Measurements from ENCODE around the gene ATP6V0A1.
"Not testable (repeated sequence)": the region's sequence is repeated elsewhere in the genome, so short reads cannot be mapped to it uniquely, and the experiment has no call there.

Gene ATP6V0A1

DNA sequence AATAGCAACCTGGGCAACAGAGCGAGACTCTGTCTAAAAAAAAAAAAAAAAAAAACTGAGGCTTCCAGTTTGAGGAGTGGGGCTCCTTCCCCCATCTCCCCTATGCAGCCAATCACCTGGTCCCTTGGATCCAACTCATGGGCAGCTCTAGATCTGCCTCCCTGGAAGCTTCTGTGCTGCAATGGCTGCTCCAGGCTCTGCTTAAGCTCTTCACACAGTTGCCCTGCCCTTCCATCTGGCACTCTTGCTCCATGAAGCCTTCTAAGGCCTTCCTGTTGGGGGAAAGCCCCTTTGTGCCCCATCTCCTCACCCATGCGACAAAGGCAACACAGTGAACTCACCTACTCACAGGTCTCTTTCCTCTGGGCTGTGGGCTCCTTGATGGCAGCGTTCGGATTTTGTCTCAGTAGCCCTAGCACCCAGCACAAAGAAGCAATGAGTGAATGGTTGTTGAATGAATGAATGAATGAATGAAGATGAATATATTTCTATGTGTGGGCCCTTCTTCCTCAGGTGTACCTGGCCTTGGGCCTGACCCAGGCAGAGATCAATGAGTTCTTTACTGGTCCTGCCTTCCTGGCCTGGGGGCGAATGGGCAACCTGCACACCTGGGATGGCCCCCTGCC lies 79.3 kb downstream of the ATP6V0A1 start:
- TF ChIP-seq, protein P1, sequence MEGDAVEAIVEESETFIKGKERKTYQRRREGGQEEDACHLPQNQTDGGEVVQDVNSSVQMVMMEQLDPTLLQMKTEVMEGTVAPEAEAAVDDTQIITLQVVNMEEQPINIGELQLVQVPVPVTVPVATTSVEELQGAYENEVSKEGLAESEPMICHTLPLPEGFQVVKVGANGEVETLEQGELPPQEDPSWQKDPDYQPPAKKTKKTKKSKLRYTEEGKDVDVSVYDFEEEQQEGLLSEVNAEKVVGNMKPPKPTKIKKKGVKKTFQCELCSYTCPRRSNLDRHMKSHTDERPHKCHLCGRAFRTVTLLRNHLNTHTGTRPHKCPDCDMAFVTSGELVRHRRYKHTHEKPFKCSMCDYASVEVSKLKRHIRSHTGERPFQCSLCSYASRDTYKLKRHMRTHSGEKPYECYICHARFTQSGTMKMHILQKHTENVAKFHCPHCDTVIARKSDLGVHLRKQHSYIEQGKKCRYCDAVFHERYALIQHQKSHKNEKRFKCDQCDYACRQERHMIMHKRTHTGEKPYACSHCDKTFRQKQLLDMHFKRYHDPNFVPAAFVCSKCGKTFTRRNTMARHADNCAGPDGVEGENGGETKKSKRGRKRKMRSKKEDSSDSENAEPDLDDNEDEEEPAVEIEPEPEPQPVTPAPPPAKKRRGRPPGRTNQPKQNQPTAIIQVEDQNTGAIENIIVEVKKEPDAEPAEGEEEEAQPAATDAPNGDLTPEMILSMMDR (IDR thresholded peaks at IDR 0.05; ENCODE audit: low read depth, low read length), result no peak
- no peak overlapping the region for H3K4me3 ChIP-seq (ENCODE audit: low read depth, low read length)

DNA sequence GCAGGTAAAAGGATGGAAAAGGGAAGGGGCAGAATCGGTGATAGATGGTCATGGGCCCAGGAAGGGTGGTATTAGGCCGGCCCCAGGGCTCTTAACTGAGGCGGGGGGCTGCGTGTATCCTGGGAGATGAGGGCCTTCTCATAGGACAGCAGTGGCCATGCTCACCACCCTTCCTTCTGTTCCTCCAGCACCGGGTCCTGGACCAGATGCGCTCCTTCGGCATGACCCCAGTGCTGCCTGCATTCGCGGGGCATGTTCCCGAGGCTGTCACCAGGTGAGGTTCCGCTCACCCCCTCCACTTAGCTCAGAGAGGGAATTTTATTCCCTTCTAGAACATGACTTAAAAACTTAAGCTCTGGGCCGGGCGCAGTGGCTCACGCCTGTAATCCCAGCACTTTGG lies 79.8 kb downstream of the ATP6V0A1 start:
- no peak overlapping the region for H3K4me3 ChIP-seq (ENCODE audit: low read depth, low read length)
- TF ChIP-seq, protein P1 (IDR thresholded peaks at IDR 0.05; ENCODE audit: low read depth, low read length), result no peak

DNA sequence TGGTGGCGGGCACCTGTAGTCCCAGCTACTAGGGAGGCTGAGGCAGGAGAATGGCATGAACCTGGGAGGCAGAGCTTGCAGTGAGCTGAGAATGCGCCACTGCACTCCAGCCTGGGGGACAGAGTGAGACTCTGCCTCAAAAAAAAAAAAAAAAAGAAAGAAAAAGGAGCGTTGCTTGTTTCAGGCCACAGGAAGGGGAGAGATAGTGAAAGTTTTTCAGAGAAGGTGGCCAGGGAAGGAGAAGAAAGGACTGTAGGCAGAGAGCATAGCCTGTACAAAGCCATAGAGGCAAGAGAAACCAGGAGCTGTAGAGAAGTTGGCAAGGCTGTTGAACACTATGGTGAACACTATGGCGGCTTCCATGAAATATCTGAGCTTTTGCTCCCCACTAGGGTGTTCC lies 81.9 kb downstream of the ATP6V0A1 start:
- not testable (repeated sequence) for H3K4me3 ChIP-seq (ENCODE audit: low read depth, low read length)

DNA sequence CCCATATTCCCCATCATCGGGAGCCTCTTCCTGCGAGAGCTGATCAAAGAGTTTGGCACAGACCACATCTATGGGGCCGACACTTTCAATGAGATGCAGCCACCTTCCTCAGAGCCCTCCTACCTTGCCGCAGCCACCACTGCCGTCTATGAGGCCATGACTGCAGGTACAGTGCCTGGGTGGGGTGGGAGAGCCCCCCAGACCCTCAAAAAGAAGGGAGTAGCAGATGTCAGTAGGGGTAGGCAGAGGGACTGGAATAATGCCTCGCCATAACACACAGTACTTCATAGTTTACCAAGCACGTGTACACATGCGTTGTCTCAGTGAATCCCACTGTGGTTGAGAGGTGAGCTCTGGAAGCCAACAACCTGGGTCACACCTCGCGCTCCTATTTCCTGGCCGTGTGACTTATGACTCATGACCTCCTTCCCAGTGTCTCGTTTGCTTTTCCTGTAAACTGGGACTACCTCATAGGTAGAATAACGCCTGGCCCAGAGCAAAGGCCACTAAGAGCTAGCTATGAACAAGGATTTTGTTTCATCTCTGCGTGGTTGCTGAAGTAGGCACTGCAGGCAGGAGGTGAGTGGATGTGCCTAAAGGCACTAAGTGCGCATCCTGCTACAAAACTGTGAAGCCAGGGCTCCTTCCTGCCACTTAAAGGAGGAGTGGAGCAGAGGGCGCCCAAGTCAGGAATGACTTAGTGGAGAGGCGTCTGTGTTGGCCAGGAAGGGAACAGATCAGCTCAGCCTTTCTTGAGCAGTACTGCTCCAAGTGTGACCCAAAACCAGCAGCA lies 82.6 kb downstream of the ATP6V0A1 start:
- H3K4me3 ChIP-seq (ENCODE audit: low read depth, low read length), result no peak overlapping the region

DNA sequence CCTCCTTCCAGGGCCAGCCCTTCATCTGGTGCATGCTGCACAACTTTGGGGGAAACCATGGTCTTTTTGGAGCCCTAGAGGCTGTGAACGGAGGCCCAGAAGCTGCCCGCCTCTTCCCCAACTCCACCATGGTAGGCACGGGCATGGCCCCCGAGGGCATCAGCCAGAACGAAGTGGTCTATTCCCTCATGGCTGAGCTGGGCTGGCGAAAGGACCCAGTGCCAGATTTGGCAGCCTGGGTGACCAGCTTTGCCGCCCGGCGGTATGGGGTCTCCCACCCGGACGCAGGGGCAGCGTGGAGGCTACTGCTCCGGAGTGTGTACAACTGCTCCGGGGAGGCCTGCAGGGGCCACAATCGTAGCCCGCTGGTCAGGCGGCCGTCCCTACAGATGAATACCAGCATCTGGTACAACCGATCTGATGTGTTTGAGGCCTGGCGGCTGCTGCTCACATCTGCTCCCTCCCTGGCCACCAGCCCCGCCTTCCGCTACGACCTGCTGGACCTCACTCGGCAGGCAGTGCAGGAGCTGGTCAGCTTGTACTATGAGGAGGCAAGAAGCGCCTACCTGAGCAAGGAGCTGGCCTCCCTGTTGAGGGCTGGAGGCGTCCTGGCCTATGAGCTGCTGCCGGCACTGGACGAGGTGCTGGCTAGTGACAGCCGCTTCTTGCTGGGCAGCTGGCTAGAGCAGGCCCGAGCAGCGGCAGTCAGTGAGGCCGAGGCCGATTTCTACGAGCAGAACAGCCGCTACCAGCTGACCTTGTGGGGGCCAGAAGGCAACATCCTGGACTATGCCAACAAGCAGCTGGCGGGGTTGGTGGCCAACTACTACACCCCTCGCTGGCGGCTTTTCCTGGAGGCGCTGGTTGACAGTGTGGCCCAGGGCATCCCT lies 84.8 kb downstream of the ATP6V0A1 start:
- TF ChIP-seq, protein P1 (IDR thresholded peaks at IDR 0.05; ENCODE audit: low read depth, low read length), result no peak
- H3K4me3 ChIP-seq (ENCODE audit: low read depth, low read length), result no peak overlapping the region

More for the DNA sequence above, 82.6 kb downstream of the ATP6V0A1 start:
- TF ChIP-seq, protein P1 (IDR thresholded peaks at IDR 0.05; ENCODE audit: low read depth, low read length), result no peak

DNA sequence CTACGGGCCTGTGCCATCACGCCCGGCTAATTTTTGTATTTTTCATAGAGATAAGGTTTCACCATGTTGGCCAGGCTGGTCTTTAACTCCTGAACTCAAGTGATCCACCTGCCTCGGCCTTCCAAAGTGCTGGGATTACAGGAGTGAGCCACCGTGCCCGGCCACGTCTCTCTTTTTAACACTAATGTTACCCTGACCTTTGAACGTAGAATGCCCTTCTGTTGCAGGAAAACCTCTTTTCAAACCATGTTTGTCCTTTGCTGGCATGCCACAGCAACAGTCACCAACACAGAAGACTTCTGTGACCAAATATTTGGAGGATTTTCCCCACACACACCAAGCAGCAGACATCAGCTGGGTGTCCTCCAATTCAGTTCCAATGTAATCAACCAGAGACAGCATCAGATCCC lies 86.2 kb downstream of the ATP6V0A1 start:
- TF ChIP-seq, protein P1 (IDR thresholded peaks at IDR 0.05; ENCODE audit: low read depth, low read length), result no peak

DNA sequence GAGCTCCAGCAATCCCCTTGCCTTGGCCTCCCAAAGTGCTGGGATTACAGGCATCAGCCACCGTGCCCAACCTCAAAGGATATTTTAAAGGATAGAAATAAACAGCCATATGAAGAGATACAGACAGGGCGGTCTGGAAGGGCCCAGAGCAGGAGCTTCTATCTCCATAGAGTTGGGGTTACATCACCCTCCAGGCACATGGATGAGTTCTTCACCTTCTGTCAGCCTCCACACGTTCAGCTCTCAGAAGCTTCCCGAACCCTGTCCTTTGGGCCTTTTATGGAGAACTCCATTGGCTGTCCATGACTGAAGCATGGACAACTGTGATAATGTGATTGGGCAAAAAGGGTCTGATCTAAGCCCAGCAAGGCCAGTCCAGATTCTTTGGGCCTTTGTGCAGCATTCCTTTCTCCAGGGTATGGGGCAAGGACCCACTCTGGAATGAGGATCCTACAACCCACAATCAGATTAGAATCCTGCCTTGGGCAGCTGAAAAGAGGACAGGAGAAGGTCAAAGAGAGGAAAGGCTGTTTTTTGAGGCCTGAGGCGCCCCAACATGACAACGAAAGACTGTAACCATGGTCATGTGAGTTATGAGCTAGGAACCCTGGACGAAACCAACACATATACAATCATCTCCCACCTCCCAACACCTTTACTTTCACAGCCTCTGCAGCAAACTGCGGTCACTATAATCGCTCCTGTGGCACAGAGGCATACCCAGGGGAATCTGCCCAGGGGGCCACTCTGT lies 87.3 kb downstream of the ATP6V0A1 start:
- not testable (repeated sequence) for H3K4me3 ChIP-seq (ENCODE audit: low read depth, low read length)

More for the DNA sequence above, 86.2 kb downstream of the ATP6V0A1 start:
- H3K4me3 ChIP-seq (ENCODE audit: low read depth, low read length), result no peak overlapping the region

Measured in WI38 (cell line).